Ascending aorta (tissue), 2 donors: ENCODE results near the gene LRP1B. TPM values are rescaled to one million over a fixed set of nuclear protein-coding genes. Genes with fewer than 3 reads are reported as not detected.

Experiments
- DNase-seq, 2 donors: peaks; one replicate each; pipeline ENCODE4 v3.0.0-alpha.2; 2019; ENCODE audit warnings: low spot score in 2 of 2
- H3K27ac ChIP-seq, 2 donors: fragments of 200-600 bp; sonication (generic); one replicate each; pipeline ENCODE4 v1.5.1; 2016 to 2017; ENCODE audit warnings: mild to moderate bottlenecking in 1 of 2
- H3K27me3 ChIP-seq: fragments of 200-600 bp; sonication (generic); one replicate; pipeline ENCODE4 v1.5.1; 2017
- H3K36me3 ChIP-seq, 2 donors: fragments of 200-600 bp; sonication (generic); one replicate each; pipeline ENCODE4 v1.5.1; 2016
- H3K4me1 ChIP-seq, 2 donors: fragments of 200-600 bp; sonication (generic); one replicate each; pipeline ENCODE4 v1.5.1; 2016 to 2017; ENCODE audit warnings: mild to moderate bottlenecking in 1 of 2
- H3K4me3 ChIP-seq, 2 donors: fragments of 200-600 bp; sonication (generic); one replicate each; pipeline ENCODE4 v1.5.1; 2016 to 2017; ENCODE audit warnings: mild to moderate bottlenecking in 1 of 2
- H3K9me3 ChIP-seq, 2 donors: fragments of 200-600 bp; sonication (generic); one replicate each; pipeline ENCODE4 v1.5.1; 2016
- CTCF ChIP-seq, 3 experiments: fragments of 200-600 bp in 2 of 3; fragments of 450-650 bp in 1 of 3; sonication (generic) in 2 of 3; IDR thresholded peaks; one replicate each; pipeline ENCODE4 v1.5.1; 2016 to 2019; ENCODE audit warnings: antibody characterized with exemption in 3 of 3, mild to moderate bottlenecking in 1 of 3, moderate library complexity in 1 of 3
- intact Hi-C: fragments of 100-400 bp; cut with DNase I; formaldehyde crosslinking; loops from one replicate; pipeline ENCODE4 v1.15.1; 2023
- total RNA-seq: library from RNA; depleted of rRNA; stranded (reverse); fragments of >200 nt; gene quantifications from one replicate; pipeline ENCODE4 v1.1.0, GENCODE V29; 2016

LRP1B gene
- total RNA-seq, 1 donor from 2014 or later: not detected

- no peak for DNase-seq
- TF ChIP-seq CTCF (IDR thresholded peaks at IDR 0.05): no peak
- Histone ChIP-seq H3K9me3 (no peaks in the 10 kb centered on the region), H3K4me3 (no peak overlapping the region), H3K36me3 (no peaks in the 10 kb centered on the region), H3K4me1 (no peaks in the 10 kb centered on the region), H3K27ac (no peak overlapping the region), H3K27me3 (no peaks in the 10 kb centered on the region)
- intact Hi-C loops: no loop called here
Measured at GRCh38 chr2:141728142-141728541, 402.7 kb downstream of the LRP1B start.

- intact Hi-C loops: no loop called here
- Histone ChIP-seq H3K36me3 (no peaks in the 10 kb centered on the region), H3K4me1 (no peaks in the 10 kb centered on the region), H3K27ac (no peak overlapping the region), H3K4me3 (no peak overlapping the region), H3K27me3 (no peaks in the 10 kb centered on the region), H3K9me3 (no peaks in the 10 kb centered on the region)
- no peak for DNase-seq
- TF ChIP-seq CTCF (IDR thresholded peaks at IDR 0.05): no peak
Measured at GRCh38 chr2:141724426-141724825, 406.4 kb downstream of the LRP1B start.

- Histone ChIP-seq H3K36me3 (no peaks in the 10 kb centered on the region), H3K9me3 (no peaks in the 10 kb centered on the region), H3K4me3 (no peak overlapping the region), H3K27me3 (no peaks in the 10 kb centered on the region), H3K27ac (no peak overlapping the region), H3K4me1 (no peaks in the 10 kb centered on the region)
- no peak for DNase-seq
- intact Hi-C loops: no loop called here
- no peak for TF ChIP-seq CTCF (IDR thresholded peaks at IDR 0.05)
Measured at GRCh38 chr2:141723814-141724213, 407.0 kb downstream of the LRP1B start.

GRCh38 chr2:141720476-141720875, 410.3 kb downstream of the LRP1B start:
- no peaks in the 10 kb centered on the region for H3K27me3 ChIP-seq
- no peak overlapping the region for H3K27ac ChIP-seq
- intact Hi-C loops: no loop called here
- DNase-seq: no peak
- no peaks in the 10 kb centered on the region for H3K9me3 ChIP-seq
- H3K4me1 ChIP-seq: no peaks in the 10 kb centered on the region
- H3K4me3 ChIP-seq: no peak overlapping the region
- no peaks in the 10 kb centered on the region for H3K36me3 ChIP-seq
- no peak for TF ChIP-seq CTCF (IDR thresholded peaks at IDR 0.05)

GRCh38 chr2:141714496-141714895, 416.3 kb downstream of the LRP1B start:
- no peak for TF ChIP-seq CTCF (IDR thresholded peaks at IDR 0.05)
- intact Hi-C loops: no loop called here

GRCh38 chr2:141711627-141712026, 419.2 kb downstream of the LRP1B start:
- Histone ChIP-seq H3K4me1 (no peaks in the 10 kb centered on the region), H3K9me3 (no peaks in the 10 kb centered on the region), H3K36me3 (no peaks in the 10 kb centered on the region), H3K27me3 (no peaks in the 10 kb centered on the region), H3K27ac (no peak overlapping the region), H3K4me3 (no peak overlapping the region)
- TF ChIP-seq CTCF (IDR thresholded peaks at IDR 0.05): no peak
- intact Hi-C loops: no loop called here
- DNase-seq: no peak

More at GRCh38 chr2:141714496-141714895, 416.3 kb downstream of the LRP1B start:
- Histone ChIP-seq H3K9me3 (no peaks in the 10 kb centered on the region), H3K4me3 (no peak overlapping the region), H3K27ac (no peak overlapping the region), H3K27me3 (no peaks in the 10 kb centered on the region), H3K4me1 (no peaks in the 10 kb centered on the region), H3K36me3 (no peaks in the 10 kb centered on the region)
- DNase-seq: no peak
